Cardiac muscle cell (in vitro differentiated cells and primary cell): Measurements from ENCODE around the gene DQX1. TPM values are rescaled to one million over a fixed set of nuclear protein-coding genes. Genes with fewer than 3 reads are reported as not detected.

Source experiments
- DNase-seq, 2 donors: peaks; one replicate each; pipeline versions ENCODE4 v3.0.0 to v3.0.0-alpha.2; 2010 to 2017; ENCODE audit warnings: low read depth in 1 of 2, low spot score in 1 of 2
- H3K27ac ChIP-seq: fragments of 200-600 bp; sonication (generic); 2 replicates; pipeline ENCODE4 v1.5.1; 2016
- H3K27me3 ChIP-seq: fragments of 200-600 bp; sonication (generic); 2 replicates; pipeline ENCODE4 v1.6.0; 2016; ENCODE audit warnings: control low read depth
- H3K36me3 ChIP-seq: fragments of 200-600 bp; sonication (generic); 2 replicates; pipeline ENCODE4 v1.5.1; 2016; ENCODE audit warnings: control low read depth
- H3K4me1 ChIP-seq: fragments of 200-600 bp; sonication (generic); 2 replicates; pipeline ENCODE4 v1.8.1; 2017; ENCODE audit warnings: low read depth, mild to moderate bottlenecking, mixed run types
- H3K4me3 ChIP-seq: fragments of 200-600 bp; sonication (generic); 2 replicates; pipeline ENCODE4 v1.5.1; 2016; ENCODE audit warnings: mild to moderate bottlenecking
- H3K9me3 ChIP-seq: fragments of 200-600 bp; sonication (generic); 2 replicates; pipeline ENCODE4 v1.5.1; 2017; ENCODE audit warnings: low read depth, mild to moderate bottlenecking, control low read depth
- CTCF ChIP-seq: IDR thresholded peaks from 2 replicates; pipeline ENCODE4 v1.5.1; 2012; ENCODE audit warnings: low read depth, mild to moderate bottlenecking, low read length
- polyA plus RNA-seq: library from polyadenylated mRNA; unstranded; fragments of >200 nt; fragmentation: Nextera tagmentation; extraction: Ambion mirVana; gene quantifications from 2 replicates; pipeline ENCODE4 v1.2.1, GENCODE V29; 2016
- total RNA-seq: library from RNA; depleted of rRNA; stranded (reverse); fragments of >200 nt; gene quantifications from 2 replicates; pipeline ENCODE4 v1.2.3, GENCODE V29; 2016

Gene DQX1
- total and polyA plus RNA-seq, 2 experiments from 2014 or later, result 0.67 to 0.98 TPM

- Histone ChIP-seq H3K36me3 (peaks cover 6% of the 10 kb centered on the region), H3K9me3 (no peaks in the 10 kb centered on the region), H3K4me1 (peaks cover 7% of the 10 kb centered on the region), H3K4me3 (peak overlapping the region; percentile 90), H3K27ac (no peak overlapping the region), H3K27me3 (no peaks in the 10 kb centered on the region)
- TF ChIP-seq CTCF, result no peak
- no peak for DNase-seq
These were observed 44.6 kb downstream of the DQX1 start for GRCh38 chr2:74481431-74481830.

- no peak overlapping the region for H3K4me3 ChIP-seq
- no peaks in the 10 kb centered on the region for H3K27me3 ChIP-seq
- no peak overlapping the region for H3K27ac ChIP-seq
- peak in 1 of 2 donors; percentile 8 for DNase-seq
- H3K36me3 ChIP-seq, result peaks cover 10% of the 10 kb centered on the region
- peaks cover 12% of the 10 kb centered on the region for H3K4me1 ChIP-seq
- peak; percentile 30 for TF ChIP-seq CTCF
- no peaks in the 10 kb centered on the region for H3K9me3 ChIP-seq
These were observed 51.1 kb downstream of the DQX1 start for GRCh38 chr2:74474899-74475298.

- Histone ChIP-seq H3K27ac (no peak overlapping the region), H3K36me3 (peaks cover 10% of the 10 kb centered on the region), H3K4me1 (peaks cover 12% of the 10 kb centered on the region), H3K4me3 (no peak overlapping the region), H3K27me3 (no peaks in the 10 kb centered on the region), H3K9me3 (no peaks in the 10 kb centered on the region)
- DNase-seq, result no peak
- no peak for TF ChIP-seq CTCF
These were observed 51.5 kb downstream of the DQX1 start for GRCh38 chr2:74474481-74474880.

GRCh38 chr2:74472945-74473258, 53.1 kb downstream of the DQX1 start:
- Histone ChIP-seq H3K4me3 (peak overlapping the region; percentile 40), H3K36me3 (peaks cover 8% of the 10 kb centered on the region), H3K27ac (peak overlapping the region; percentile 84), H3K27me3 (no peaks in the 10 kb centered on the region), H3K9me3 (no peaks in the 10 kb centered on the region), H3K4me1 (peaks cover 12% of the 10 kb centered on the region)
- DNase-seq, result no peak
- TF ChIP-seq CTCF, result no peak

- DNase-seq, result peak; percentile 95 to 97
- Histone ChIP-seq H3K27me3 (no peaks in the 10 kb centered on the region), H3K4me3 (peak within 1 kb of the TSS; percentile 40), H3K4me1 (peaks cover 12% of the 10 kb centered on the region), H3K27ac (peak within 1 kb of the TSS; percentile 84), H3K9me3 (no peaks in the 10 kb centered on the region), H3K36me3 (peaks cover 4% of the 10 kb centered on the region)
- no peak for TF ChIP-seq CTCF
These were observed 53.7 kb downstream of the DQX1 start, which contains the start of gene MRPL53 for GRCh38 chr2:74472086-74472944. Gene MRPL53, minus strand, starts transcription at chr2:74472680. Its CDS starts 20 bp downstream, at chr2:74472660.
